Measurements from ENCODE around the gene CIB1. TPM values are rescaled to one million over a fixed set of nuclear protein-coding genes. Genes with fewer than 3 reads are reported as not detected.
"Not testable (repeated sequence)": the region's sequence is repeated elsewhere in the genome, so short reads cannot be mapped to it uniquely, and the experiment has no call there.

CIB1 gene
- total and polyA plus RNA-seq, 7 donors: 18.6 to 436 (median 35.7) TPM

DNA sequence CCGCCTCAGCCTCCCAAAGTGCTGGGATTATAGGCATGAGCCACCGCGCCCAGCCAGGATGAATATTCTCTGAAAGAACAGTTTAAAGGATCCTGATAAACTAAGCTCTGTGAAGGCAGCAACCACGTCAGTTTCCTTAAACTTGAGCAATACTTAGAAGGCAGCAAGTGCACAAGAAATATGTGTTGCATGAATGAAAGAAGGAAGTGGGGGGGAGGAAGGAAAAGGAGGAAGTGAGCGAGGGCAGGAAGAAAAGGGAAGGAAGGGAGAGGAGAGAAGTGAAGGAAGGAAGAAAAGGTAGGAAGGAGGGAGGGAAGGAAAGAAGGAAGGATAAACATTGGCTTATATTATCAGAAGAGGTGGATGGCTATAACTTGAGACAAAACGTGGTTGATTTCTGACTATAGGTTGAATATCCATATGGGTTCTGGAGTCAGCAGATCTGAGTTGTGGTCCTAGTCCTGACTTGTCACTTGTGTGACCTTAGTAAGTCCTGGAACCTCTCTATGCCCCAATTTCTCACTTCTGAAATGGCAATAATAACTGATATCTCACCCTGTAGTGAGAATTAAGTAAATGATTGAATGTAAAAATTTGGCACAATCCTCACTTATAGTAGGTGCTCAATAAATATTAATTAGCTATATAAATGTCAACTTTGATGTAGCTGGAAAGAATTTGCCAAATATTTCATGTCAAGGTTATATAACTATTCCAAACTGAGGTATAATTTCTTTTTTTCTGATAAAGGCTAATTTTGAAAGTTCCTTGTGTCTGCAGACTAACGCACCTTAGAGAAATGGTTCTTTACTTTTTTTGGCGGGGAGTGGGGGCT, 44.6 kb downstream of the CIB1 start:
- WGBS, 2 donors: 77 to 82% methylated on average over 8 of the region's 8 CpGs
- intact Hi-C loops (cut with DNase I): no loop called here
- peak overlapping the region; percentile 96 to 99 (median 97) for H3K27ac ChIP-seq

DNA sequence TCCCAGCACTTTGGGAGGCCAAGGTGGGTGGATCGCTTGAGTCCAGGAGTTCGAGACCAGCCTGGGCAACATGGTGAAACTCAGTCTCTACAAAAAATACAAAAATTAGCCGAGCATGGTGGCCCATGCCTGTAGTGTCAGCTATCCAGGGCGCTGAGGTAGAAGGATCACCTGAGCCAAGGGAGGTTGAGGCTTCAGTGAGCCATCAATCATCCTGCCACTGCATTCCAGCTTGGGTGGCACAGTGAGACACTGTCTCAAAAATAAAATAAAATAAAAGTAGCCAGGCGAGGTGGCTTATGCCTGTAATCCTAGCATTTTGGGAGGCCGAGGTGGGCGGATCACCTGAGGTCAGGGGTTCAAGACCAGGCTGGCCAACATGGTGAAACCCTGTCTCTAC, 45.7 kb downstream of the CIB1 start:
- Histone ChIP-seq H3K27ac (peak overlapping the region; percentile 96 to 99 (median 97)), H3K4me1 (peaks cover 0 to 85% (median 77%) of the 10 kb centered on the region in 4 donors)
- H3K4me3 ChIP-seq; DNase-seq; intact Hi-C loops (cut with DNase I); H3K9me3 ChIP-seq; H3K27me3 ChIP-seq; H3K36me3 ChIP-seq: not testable (repeated sequence)
- whole genome bisulfite sequencing, 2 donors: 95 to 96% methylated on average over 7 of the region's 7 CpGs

More for the DNA sequence above, 44.6 kb downstream of the CIB1 start:
- TF ChIP-seq POLR2A (IDR thresholded peaks at IDR 0.05) (no peak), EP300 (IDR thresholded peaks at IDR 0.05) (no peak), POLR2AphosphoS5 (IDR thresholded peaks at IDR 0.05) (no peak)
- TF ChIP-seq, protein P1, sequence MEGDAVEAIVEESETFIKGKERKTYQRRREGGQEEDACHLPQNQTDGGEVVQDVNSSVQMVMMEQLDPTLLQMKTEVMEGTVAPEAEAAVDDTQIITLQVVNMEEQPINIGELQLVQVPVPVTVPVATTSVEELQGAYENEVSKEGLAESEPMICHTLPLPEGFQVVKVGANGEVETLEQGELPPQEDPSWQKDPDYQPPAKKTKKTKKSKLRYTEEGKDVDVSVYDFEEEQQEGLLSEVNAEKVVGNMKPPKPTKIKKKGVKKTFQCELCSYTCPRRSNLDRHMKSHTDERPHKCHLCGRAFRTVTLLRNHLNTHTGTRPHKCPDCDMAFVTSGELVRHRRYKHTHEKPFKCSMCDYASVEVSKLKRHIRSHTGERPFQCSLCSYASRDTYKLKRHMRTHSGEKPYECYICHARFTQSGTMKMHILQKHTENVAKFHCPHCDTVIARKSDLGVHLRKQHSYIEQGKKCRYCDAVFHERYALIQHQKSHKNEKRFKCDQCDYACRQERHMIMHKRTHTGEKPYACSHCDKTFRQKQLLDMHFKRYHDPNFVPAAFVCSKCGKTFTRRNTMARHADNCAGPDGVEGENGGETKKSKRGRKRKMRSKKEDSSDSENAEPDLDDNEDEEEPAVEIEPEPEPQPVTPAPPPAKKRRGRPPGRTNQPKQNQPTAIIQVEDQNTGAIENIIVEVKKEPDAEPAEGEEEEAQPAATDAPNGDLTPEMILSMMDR (IDR thresholded peaks at IDR 0.05): no peak
- Histone ChIP-seq H3K4me3 (no peak overlapping the region), H3K27me3 (no peaks in the 10 kb centered on the region), H3K36me3 (no peaks in the 10 kb centered on the region), H3K9me3 (no peaks in the 10 kb centered on the region), H3K4me1 (peaks cover 0 to 85% (median 79%) of the 10 kb centered on the region in 4 donors)
- DNase-seq: no peak

DNA sequence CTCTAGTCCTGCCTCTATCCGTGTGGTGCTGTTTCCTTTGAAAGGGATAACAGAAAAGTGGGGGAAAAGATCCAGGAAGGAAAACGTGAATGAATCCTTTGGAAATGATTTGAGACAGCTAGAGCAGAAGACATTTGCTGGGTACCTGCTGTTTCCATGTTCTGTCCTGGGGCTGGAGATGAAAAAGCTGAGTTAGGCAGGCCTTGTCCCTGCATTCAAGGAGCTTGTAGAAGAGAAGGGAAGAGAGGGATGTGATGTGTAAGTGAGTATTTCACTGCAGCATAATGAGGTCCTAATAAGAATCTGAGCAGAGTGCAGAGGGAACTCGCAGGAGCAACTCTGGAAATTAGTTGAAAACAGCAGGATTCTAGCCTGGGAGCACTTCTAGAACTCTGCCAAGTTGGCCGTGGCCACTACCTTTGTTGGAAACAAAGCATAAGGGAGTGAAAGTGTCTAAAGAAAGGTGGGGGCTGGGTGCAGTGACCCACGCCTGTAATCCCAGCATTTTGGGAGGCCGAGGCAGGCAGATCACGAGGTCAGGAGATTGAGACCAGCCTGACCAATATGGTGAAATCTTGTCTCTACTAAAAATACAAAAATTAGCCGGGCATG, 46.4 kb downstream of the CIB1 start:
- TF ChIP-seq POLR2AphosphoS5 (IDR thresholded peaks at IDR 0.05) (no peak), POLR2A (IDR thresholded peaks at IDR 0.05) (no peak), EP300 (IDR thresholded peaks at IDR 0.05) (no peak)
- TF ChIP-seq, protein P1 (IDR thresholded peaks at IDR 0.05): no peak
- WGBS, 2 donors: 83 to 85% methylated on average over 8 of the region's 8 CpGs
- Histone ChIP-seq H3K27ac (peak overlapping the region; percentile 96 to 99 (median 97)), H3K36me3 (no peaks in the 10 kb centered on the region), H3K27me3 (no peaks in the 10 kb centered on the region), H3K4me1 (peaks cover 0 to 82% (median 72%) of the 10 kb centered on the region in 4 donors), H3K9me3 (no peaks in the 10 kb centered on the region), H3K4me3 (peak overlapping the region in 1 of 4 donors; percentile 9)
- intact Hi-C loops (cut with DNase I): no loop called here
- no peak for DNase-seq

DNA sequence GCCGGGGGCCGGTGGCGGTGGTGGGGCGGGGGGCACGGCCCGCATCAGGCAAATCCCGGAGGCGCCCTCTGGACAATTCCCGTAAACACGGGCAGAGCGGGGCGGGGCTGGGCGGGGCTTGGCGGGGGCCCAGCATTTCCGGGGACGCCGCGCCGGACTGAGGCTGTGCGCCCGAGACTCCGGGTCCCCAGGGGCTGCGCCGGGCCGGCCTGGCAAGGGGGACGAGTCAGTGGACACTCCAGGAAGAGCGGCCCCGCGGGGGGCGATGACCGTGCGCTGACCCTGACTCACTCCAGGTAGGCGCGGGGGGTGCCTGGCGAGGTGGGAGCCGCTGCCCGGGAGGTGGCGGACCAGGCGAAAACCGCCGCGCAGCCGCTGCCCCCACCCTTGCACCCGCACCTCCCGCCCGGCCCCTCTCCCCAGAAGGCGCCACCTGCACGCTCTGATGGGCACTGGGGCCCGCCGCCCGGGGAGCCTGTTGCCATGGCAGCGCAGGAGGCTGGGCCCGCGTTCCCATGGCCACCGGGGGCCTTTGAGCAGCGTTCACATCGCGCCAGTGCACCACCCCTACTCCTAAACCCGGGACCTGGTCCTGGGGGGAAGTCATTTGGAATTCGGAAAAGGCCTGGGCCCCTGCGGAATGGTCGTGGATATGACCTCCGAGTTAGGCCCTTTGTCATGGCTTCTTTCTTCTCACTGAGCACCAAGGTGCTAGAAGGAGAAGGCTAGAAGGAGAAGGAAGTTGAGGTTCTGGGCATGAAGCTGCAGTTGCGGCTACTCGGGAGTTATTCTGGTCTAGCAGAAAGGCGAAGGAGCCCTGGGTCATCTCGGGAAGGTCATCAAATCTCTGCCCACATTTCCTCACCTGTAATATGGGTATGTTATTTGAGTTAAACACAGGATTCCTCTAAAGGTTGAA, 48.7 kb downstream of the CIB1 start:
- peak overlapping the region; percentile 74 to 94 (median 87) for H3K4me3 ChIP-seq
- intact Hi-C loops (cut with DNase I): loop anchor here (1.0 kb wide), 1 partner anchor 10 kb away; no protein-coding TSS in a partner anchor
- TF ChIP-seq POLR2A (IDR thresholded peaks at IDR 0.05) (peak; percentile 50 to 77), POLR2AphosphoS5 (IDR thresholded peaks at IDR 0.05) (peak; percentile 30 to 88 (median 71)), EP300 (IDR thresholded peaks at IDR 0.05) (peak in 1 of 4 donors; percentile 31)
- TF ChIP-seq, protein P1 (IDR thresholded peaks at IDR 0.05): no peak
- H3K9me3 ChIP-seq: no peaks in the 10 kb centered on the region
- no peaks in the 10 kb centered on the region for H3K36me3 ChIP-seq
- H3K27ac ChIP-seq: peak overlapping the region; percentile 96 to 99 (median 97)
- H3K4me1 ChIP-seq: peaks cover 0 to 59% (median 52%) of the 10 kb centered on the region in 4 donors
- DNase-seq: peak; percentile 85
- WGBS, 2 donors: 2 to 4% methylated on average over 67 of the region's 67 CpGs
- H3K27me3 ChIP-seq: no peaks in the 10 kb centered on the region
